H9 (cell line): Measurements from ENCODE around the gene TMEM17. TPM values are rescaled to one million over a fixed set of nuclear protein-coding genes. Genes with fewer than 3 reads are reported as not detected.

Experiments
- DNase-seq: peaks from one replicate; pipeline ENCODE4 v3.0.0-alpha.2; 2017
- H2AFZ ChIP-seq: one replicate; pipeline ENCODE4 v1.6.1; 2013; ENCODE audit warnings: mild to moderate bottlenecking, low read length, control low read depth, moderate library complexity
- H2AK5ac ChIP-seq: 2 replicates; pipeline ENCODE4 v1.6.1; 2013; ENCODE audit warnings: low read length, control low read depth, mixed read lengths; ENCODE audit not compliant: insufficient read length
- H2BK120ac ChIP-seq: one replicate; pipeline ENCODE4 v1.6.1; 2013; ENCODE audit warnings: low read depth, mild to moderate bottlenecking, low read length, control low read depth, inconsistent platforms; ENCODE audit not compliant: poor library complexity, severe bottlenecking
- H2BK12ac ChIP-seq: 2 replicates; pipeline ENCODE4 v1.6.1; 2013; ENCODE audit warnings: low read length, control low read depth, mixed read lengths, low read depth; ENCODE audit not compliant: insufficient read length
- H2BK15ac ChIP-seq: 2 replicates; pipeline ENCODE4 v1.6.1; 2013; ENCODE audit warnings: low read depth, low read length, control low read depth
- H2BK20ac ChIP-seq: one replicate; pipeline ENCODE4 v1.6.1; 2013; ENCODE audit warnings: low read depth, mild to moderate bottlenecking, low read length, control low read depth, inconsistent platforms; ENCODE audit not compliant: poor library complexity, severe bottlenecking
- H2BK5ac ChIP-seq: 2 replicates; pipeline ENCODE4 v1.6.1; 2013; ENCODE audit warnings: low read length, control low read depth, mixed read lengths; ENCODE audit not compliant: insufficient read length
- H3K14ac ChIP-seq: 2 replicates; pipeline ENCODE4 v1.6.1; 2013; ENCODE audit warnings: low read length, control low read depth; ENCODE audit not compliant: insufficient read depth
- H3K18ac ChIP-seq: 2 replicates; pipeline ENCODE4 v1.6.1; 2013; ENCODE audit warnings: low read depth, mild to moderate bottlenecking, mixed read lengths, low read length, control low read depth; ENCODE audit not compliant: insufficient read length
- H3K23ac ChIP-seq: 2 replicates; pipeline ENCODE4 v1.6.1; 2013; ENCODE audit warnings: low read length, control low read depth, mixed read lengths, low read depth; ENCODE audit not compliant: insufficient read length
- H3K23me2 ChIP-seq: 2 replicates; pipeline ENCODE4 v1.6.1; 2013; ENCODE audit warnings: low read depth, mild to moderate bottlenecking, mixed read lengths, low read length, control low read depth; ENCODE audit not compliant: insufficient read length, poor library complexity, severe bottlenecking
- H3K27ac ChIP-seq: 2 replicates; pipeline ENCODE4 v1.5.1; 2013; ENCODE audit warnings: low read length, control low read depth, mixed read lengths, low read depth; ENCODE audit not compliant: insufficient read length
- H3K27me3 ChIP-seq: 2 replicates; pipeline ENCODE4 v1.6.1; 2013; ENCODE audit warnings: low read length, control low read depth, inconsistent platforms; ENCODE audit not compliant: insufficient read depth
- H3K4ac ChIP-seq: 2 replicates; pipeline ENCODE4 v1.6.1; 2013; ENCODE audit warnings: low read depth, mild to moderate bottlenecking, control low read depth, inconsistent platforms, low read length, moderate library complexity
- H3K4me1 ChIP-seq: 2 replicates; pipeline ENCODE4 v1.6.1; 2013; ENCODE audit warnings: low read length, control low read depth, inconsistent platforms; ENCODE audit not compliant: insufficient read depth
- H3K4me2 ChIP-seq: 2 replicates; pipeline ENCODE4 v1.6.1; 2013; ENCODE audit warnings: low read length, control low read depth, mixed read lengths; ENCODE audit not compliant: insufficient read length, insufficient read depth
- H3K56ac ChIP-seq: 2 replicates; pipeline ENCODE4 v1.6.1; 2013; ENCODE audit warnings: low read depth, mild to moderate bottlenecking, mixed read lengths, low read length, control low read depth; ENCODE audit not compliant: insufficient read length
- H3K79me1 ChIP-seq: 2 replicates; pipeline ENCODE4 v1.6.1; 2013; ENCODE audit warnings: low read depth, mild to moderate bottlenecking, moderate library complexity, low read length, control low read depth, inconsistent platforms; ENCODE audit not compliant: insufficient read depth, poor library complexity, severe bottlenecking
- H3K79me2 ChIP-seq: 2 replicates; pipeline ENCODE4 v1.6.1; 2013; ENCODE audit warnings: low read length, control low read depth, inconsistent platforms; ENCODE audit not compliant: insufficient read depth
- H3K9ac ChIP-seq: 2 replicates; pipeline ENCODE4 v1.6.1; 2013; ENCODE audit warnings: low read length, control low read depth, mixed read lengths; ENCODE audit not compliant: insufficient read length; ENCODE audit errors: extremely low read depth
- H3K9me3 ChIP-seq: one replicate; pipeline ENCODE4 v1.6.1; 2013; ENCODE audit warnings: low read depth, low read length, inconsistent platforms; ENCODE audit not compliant: control insufficient read depth
- H3T11ph ChIP-seq: one replicate; pipeline ENCODE4 v1.6.1; 2013; ENCODE audit warnings: mild to moderate bottlenecking, low read length, control low read depth, inconsistent platforms
- H4K20me1 ChIP-seq: one replicate; pipeline ENCODE4 v1.6.1; 2013; ENCODE audit not compliant: control insufficient read depth, insufficient read length, insufficient read depth
- H4K5ac ChIP-seq: 2 replicates; pipeline ENCODE4 v1.6.1; 2013; ENCODE audit warnings: low read depth, mild to moderate bottlenecking, mixed read lengths, low read length, control low read depth; ENCODE audit not compliant: insufficient read length
- H4K8ac ChIP-seq: replicated peaks from 2 replicates; pipeline ENCODE4 v1.6.1; 2013; ENCODE audit warnings: low read length, control low read depth, mixed read lengths, low read depth; ENCODE audit not compliant: insufficient read length
- H4K91ac ChIP-seq: 2 replicates; pipeline ENCODE4 v1.6.1; 2013; ENCODE audit warnings: low read depth, mild to moderate bottlenecking, moderate library complexity, mixed read lengths, low read length, control low read depth; ENCODE audit not compliant: insufficient read length
- H3K27ac Mint-ChIP-seq, 3 experiments: 2 replicates in 2 of 3; 3 replicates in 1 of 3; pipeline ENCODE4 v1.8.0; 2020 to 2021; ENCODE audit warnings: mixed read lengths in 3 of 3, mild to moderate bottlenecking in 1 of 3, moderate library complexity in 1 of 3
- H3K27me3 Mint-ChIP-seq: 2 replicates; pipeline ENCODE4 v1.8.0; 2021; ENCODE audit warnings: low read depth, mild to moderate bottlenecking, moderate library complexity, mixed read lengths
- H3K36me3 Mint-ChIP-seq, 3 experiments: 2 replicates in 2 of 3; 3 replicates in 1 of 3; pipeline ENCODE4 v1.8.0; 2020 to 2021; ENCODE audit warnings: low read depth in 3 of 3, mixed read lengths in 3 of 3; ENCODE audit not compliant: insufficient read depth in 1 of 3
- H3K4me1 Mint-ChIP-seq, 2 experiments: 2 replicates each; pipeline ENCODE4 v1.8.0; 2020; ENCODE audit warnings: mixed read lengths in 2 of 2
- H3K4me3 Mint-ChIP-seq, 2 experiments: 2 replicates in 1 of 2; 3 replicates in 1 of 2; pipeline ENCODE4 v1.8.0; 2020 to 2021; ENCODE audit warnings: mild to moderate bottlenecking in 2 of 2, mixed read lengths in 2 of 2, moderate library complexity in 1 of 2
- H3K9me3 Mint-ChIP-seq, 2 experiments: 2 replicates in 1 of 2; 3 replicates in 1 of 2; pipeline ENCODE4 v1.8.0; 2020; ENCODE audit warnings: mild to moderate bottlenecking in 2 of 2, mixed read lengths in 2 of 2, moderate library complexity in 1 of 2
- CTCF ChIP-seq: fragments of 200-600 bp; sonication (generic); conservative IDR thresholded peaks from 3 replicates; pipeline ENCODE4 v1.8.0; 2021; ENCODE audit warnings: antibody characterized with exemption, mild to moderate bottlenecking
- WGBS: extraction: QIAGEN DNeasy Blood & Tissue Kit; methylation state at CpG from one replicate; pipeline ENCODE4 v1.1.7; 2013; ENCODE audit warnings: missing lambda C conversion rate, low lambda C conversion rate, mixed read lengths; ENCODE audit not compliant: insufficient read length; ENCODE audit errors: extremely low coverage; 5-methylcytosine and 5-hydroxymethylcytosine counted together
- total RNA-seq: library from RNA; stranded (reverse); gene quantifications from 2 replicates; pipeline ENCODE4 v1.2.1, GENCODE V29; 2021

The TMEM17 gene
- total RNA-seq, 1 experiment from 2014 or later: 1.3 TPM

- Histone ChIP-seq H3K4me2 (no peak overlapping the region), H2BK5ac (no peak overlapping the region), H4K5ac (no peak overlapping the region), H3K9ac (no peak overlapping the region), H3K4ac (no peak overlapping the region), H4K20me1 (no peaks in the 10 kb centered on the region), H3K79me2 (no peaks in the 10 kb centered on the region), H2BK20ac (no peak overlapping the region), H3K18ac (no peak overlapping the region), H3K14ac (no peak overlapping the region), H4K8ac (no peak overlapping the region), H3K79me1 (no peaks in the 10 kb centered on the region), H2BK15ac (no peak overlapping the region), H3K56ac (no peak overlapping the region), H2AK5ac (no peak overlapping the region), H3K4me1 (peaks cover 3% of the 10 kb centered on the region; the same call in 1 of the 2 replicates), H3K23ac (no peak overlapping the region), H4K91ac (no peak overlapping the region), H3T11ph (no peak overlapping the region), H3K9me3 (no peaks in the 10 kb centered on the region), H3K27me3 (no peaks in the 10 kb centered on the region), H2BK12ac (no peak overlapping the region), H2BK120ac (no peak overlapping the region), H3K23me2 (no peaks in the 10 kb centered on the region), H2AFZ (no peak overlapping the region), H3K27ac (no peak overlapping the region)
- no peak for TF ChIP-seq CTCF
- Mint-ChIP-seq H3K36me3 (peaks cover 0 to 19% (median 3%) of the 10 kb centered on the region in 3 experiments; a peak in 5 of 7 replicates), H3K27me3 (no peaks in the 10 kb centered on the region), H3K27ac (peak overlapping the region; percentile 46 to 99 (median 89); a peak in 4 of 7 replicates), H3K4me1 (peaks cover 36 to 42% of the 10 kb centered on the region in 2 experiments), H3K4me3 (peak overlapping the region; percentile 4 to 41; a peak in 2 of 5 replicates), H3K9me3 (peaks cover 4 to 14% of the 10 kb centered on the region in 2 experiments; a peak in 4 of 5 replicates)
- whole genome bisulfite sequencing: no CpG with 5 or more reads among the region's 10 CpGs
- DNase-seq: no peak
These were observed 20.8 kb upstream of the TMEM17 start for GRCh38 chr2:62526531-62527381.
